GM10248 (cell line): ENCODE measurements around the gene ERRFI1.
A peak's percentile ranks its signal among the peaks of the same experiment; 100 is the strongest.

Experiments
- CTCF ChIA-PET: fragments of 300-600 bp; sonication (Branson Sonifier 250); formaldehyde crosslinking; extraction: SDS; loops from one replicate; lab custom pipeline; 2021; ENCODE audit warnings: antibody characterized with exemption; lab: Yijun Ruan, JAX
- POLR2A ChIA-PET: fragments of 350-650 bp; sonication (Branson Sonifier 250); formaldehyde crosslinking; extraction: SDS; loops from one replicate; lab custom pipeline; 2020; ENCODE audit warnings: antibody characterized with exemption; lab: Yijun Ruan, JAX
- DNase-seq: peaks from one replicate; pipeline ENCODE4 v3.0.0; 2012; ENCODE audit errors: extremely low spot score
- CTCF ChIP-seq: IDR thresholded peaks from 2 replicates; pipeline ENCODE4 v1.5.1; 2012; ENCODE audit warnings: mild to moderate bottlenecking, low read depth; ENCODE audit errors: extremely low read depth, missing control alignments, control extremely low read depth

Gene ERRFI1

GRCh38 chr1:8016210-8016894, 9.8 kb downstream of the ERRFI1 start:
- ChIA-PET POLR2A (no interaction called here), CTCF (interaction anchor here (0.9 to 10.8 kb wide), 28 partner anchors 8 to 711 kb away, joined by 3 to 188 read pairs (median 4); partner anchors contain the start of genes ERRFI1 and PARK7)
- TF ChIP-seq CTCF, result peak; percentile 35
- DNase-seq, result no peak

GRCh38 chr1:8015809-8016165, 10.3 kb downstream of the ERRFI1 start:
- no peak for DNase-seq
- ChIA-PET CTCF (interaction anchor here (0.7 to 10.8 kb wide), 40 partner anchors 8 to 833 kb away, joined by 3 to 188 read pairs (median 6); partner anchors contain the start of genes ERRFI1, PARK7 and SLC45A1), POLR2A (no interaction called here)
- TF ChIP-seq CTCF, result no peak

DNA sequence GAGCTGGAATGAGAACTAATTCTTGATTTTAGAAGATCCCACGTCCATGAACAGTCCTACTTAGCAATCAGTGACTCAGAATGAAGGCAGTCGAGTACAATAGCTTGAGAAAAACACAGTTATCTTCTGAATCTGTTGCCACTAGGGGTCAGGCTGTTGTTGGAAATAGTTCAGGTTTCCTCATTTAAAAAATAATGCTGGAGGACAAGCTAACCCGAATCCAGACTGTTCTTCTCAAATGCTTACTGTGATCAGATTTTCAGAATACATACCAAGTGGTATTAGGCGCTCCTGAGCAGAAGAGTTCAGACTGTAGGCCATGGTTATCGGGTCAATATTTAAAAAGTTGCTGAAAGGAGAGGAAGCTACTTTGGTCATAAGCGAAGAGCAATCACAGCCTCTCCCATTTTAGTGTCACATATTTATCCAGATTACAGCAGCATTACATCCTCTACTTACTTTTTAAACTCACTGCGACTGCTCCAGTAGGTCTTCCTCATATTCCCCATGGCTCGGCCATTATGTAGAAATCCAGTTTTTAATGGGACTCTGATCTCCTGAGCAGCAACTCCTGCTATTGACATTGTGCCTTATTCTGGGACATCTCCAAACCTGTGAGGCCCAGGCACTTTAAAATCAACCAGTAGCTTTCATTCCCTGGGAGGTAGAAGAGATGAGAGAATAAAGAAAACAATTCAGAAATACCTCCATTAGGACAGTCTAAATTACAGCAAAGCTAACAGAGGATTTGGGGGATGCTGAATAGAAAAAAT, 10.9 kb downstream of the ERRFI1 start:
- DNase-seq, result peak; percentile 54
- POLR2A ChIA-PET, result no interaction called here
- TF ChIP-seq CTCF, result peak; percentile 63
- CTCF ChIA-PET, result interaction anchor here (0.7 to 10.8 kb wide), 53 partner anchors 8 to 834 kb away, joined by 3 to 188 read pairs (median 4); partner anchors contain the start of genes ERRFI1, PARK7 and SLC45A1

DNA sequence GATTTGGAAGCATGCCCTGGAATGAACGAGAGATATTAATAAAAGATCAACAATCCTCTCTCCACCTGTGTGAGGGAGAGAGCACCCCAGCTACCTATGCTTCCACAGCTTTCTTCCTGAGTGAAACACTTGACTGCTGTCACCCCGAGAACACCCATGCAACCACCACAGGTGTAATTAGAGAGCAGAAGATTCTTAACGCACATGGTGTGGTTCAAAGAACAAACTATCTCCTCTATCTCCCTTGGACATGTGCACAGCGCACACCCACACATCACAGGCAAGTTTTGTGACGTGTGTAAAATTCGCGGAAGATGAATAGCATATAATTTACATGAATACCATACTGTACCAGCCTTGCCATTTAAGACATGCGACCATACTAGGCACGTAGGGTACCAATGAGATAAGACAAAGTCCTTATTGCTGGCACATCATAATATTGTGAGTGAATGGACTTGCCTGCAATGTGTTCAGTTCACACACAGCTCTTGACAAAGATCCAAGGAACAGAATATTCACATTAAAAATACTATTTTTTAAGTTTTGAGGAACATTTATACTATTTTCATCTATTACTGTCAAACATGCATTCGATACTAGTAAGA, 11.6 kb downstream of the ERRFI1 start:
- ChIA-PET CTCF (interaction anchor here (0.7 to 10.8 kb wide), 44 partner anchors 8 to 835 kb away, joined by 3 to 188 read pairs (median 4); partner anchors contain the start of genes ERRFI1, PARK7 and SLC45A1), POLR2A (no interaction called here)
- no peak for DNase-seq

GRCh38 chr1:8013800-8014199, 12.3 kb downstream of the ERRFI1 start:
- POLR2A ChIA-PET, result no interaction called here
- CTCF ChIA-PET, result interaction anchor here (1.0 to 10.8 kb wide), 11 partner anchors 10 to 835 kb away, joined by 4 to 188 read pairs (median 19); no protein-coding TSS in a partner anchor
- no peak for DNase-seq
- no peak for TF ChIP-seq CTCF

More for the DNA sequence above, 11.6 kb downstream of the ERRFI1 start:
- TF ChIP-seq CTCF, result no peak

DNA sequence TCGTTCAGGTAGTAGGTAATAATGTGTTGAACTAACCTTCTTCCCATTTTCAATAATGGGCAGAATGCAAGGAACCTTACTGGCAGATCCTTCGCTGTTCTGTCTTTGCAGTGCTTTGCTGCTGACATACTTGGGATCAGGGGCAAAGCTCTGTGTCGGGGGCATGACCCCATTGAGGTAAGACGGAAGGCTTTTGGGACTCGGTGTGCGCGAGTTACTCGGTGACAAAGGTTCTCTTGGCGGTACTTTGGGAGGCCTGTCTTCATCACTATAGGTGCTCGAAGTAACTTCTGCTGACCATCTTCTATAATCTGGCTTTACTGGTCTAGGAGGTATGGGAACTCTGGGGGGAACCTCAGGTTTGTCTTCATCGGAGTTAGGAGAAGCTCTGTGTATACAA, 12.7 kb downstream of the ERRFI1 start:
- no peak for DNase-seq
- TF ChIP-seq CTCF, result no peak
- CTCF ChIA-PET, result interaction anchor here (1.0 to 10.8 kb wide), 7 partner anchors 11 to 345 kb away, joined by 4 to 188 read pairs (median 29); no protein-coding TSS in a partner anchor
- POLR2A ChIA-PET, result no interaction called here
